Keratinocyte (primary cell): Measurements from ENCODE around the gene ATAD3A. TPM values are rescaled to one million over a fixed set of nuclear protein-coding genes. Genes with fewer than 3 reads are reported as not detected.

Experiments
- DNase-seq: peaks from one replicate; pipeline ENCODE4 v3.0.0-alpha.2; 2011; ENCODE audit warnings: low read depth, missing footprints, low spot score
- FAIRE-seq: peaks from 2 replicates; lab custom pipeline; 2011; peaks lifted over from hg19 to GRCh38; lab: Jason Lieb, UNC
- H2AFZ ChIP-seq: 2 replicates; pipeline ENCODE4 v1.6.0; 2012; ENCODE audit warnings: low read length, control low read depth, inconsistent platforms; ENCODE audit not compliant: control insufficient read depth
- H3K27ac ChIP-seq: 2 replicates; pipeline ENCODE4 v1.5.1; 2011; ENCODE audit warnings: low read length; ENCODE audit not compliant: control insufficient read depth, insufficient read depth
- H3K27me3 ChIP-seq: 3 replicates; pipeline ENCODE4 v1.6.0; 2011; ENCODE audit warnings: low read length; ENCODE audit not compliant: control insufficient read depth, insufficient read depth; ENCODE audit errors: extremely low read depth
- H3K36me3 ChIP-seq, 2 experiments: 2 replicates in 1 of 2; 3 replicates in 1 of 2; pipeline ENCODE4 v1.5.1; 2011; ENCODE audit warnings: low read length in 2 of 2, mild to moderate bottlenecking in 1 of 2; ENCODE audit not compliant: control insufficient read depth in 2 of 2, insufficient read depth in 2 of 2; ENCODE audit errors: extremely low read depth in 1 of 2
- H3K4me1 ChIP-seq: 3 replicates; pipeline ENCODE4 v1.5.1; 2011; ENCODE audit warnings: low read length; ENCODE audit not compliant: control insufficient read depth, insufficient read depth; ENCODE audit errors: extremely low read depth
- H3K4me2 ChIP-seq: 3 replicates; pipeline ENCODE4 v1.6.0; 2011; ENCODE audit warnings: low read depth, low read length; ENCODE audit not compliant: control insufficient read depth, insufficient read depth; ENCODE audit errors: extremely low read depth
- H3K4me3 ChIP-seq, 3 experiments: fragments of 200-600 bp in 1 of 3; sonication (generic) in 1 of 3; 2 replicates in 2 of 3; 3 replicates in 1 of 3; pipeline ENCODE4 v1.5.1; 2011 to 2016; ENCODE audit warnings: low read length in 3 of 3, mild to moderate bottlenecking in 3 of 3, control low read depth in 2 of 3, inconsistent platforms in 1 of 3, low read depth in 1 of 3, mixed read lengths in 1 of 3, mixed run types in 1 of 3, moderate library complexity in 1 of 3; ENCODE audit not compliant: control insufficient read depth in 2 of 3, insufficient read depth in 2 of 3; ENCODE audit errors: extremely low read depth in 1 of 3
- H3K79me2 ChIP-seq: 2 replicates; pipeline ENCODE4 v1.6.0; 2012; ENCODE audit warnings: low read length; ENCODE audit not compliant: control insufficient read depth, insufficient read depth
- H3K9ac ChIP-seq: 3 replicates; pipeline ENCODE4 v1.6.0; 2011; ENCODE audit warnings: low read length; ENCODE audit not compliant: control insufficient read depth, insufficient read depth; ENCODE audit errors: extremely low read depth
- H3K9me1 ChIP-seq: 3 replicates; pipeline ENCODE4 v1.6.0; 2011; ENCODE audit warnings: low read length; ENCODE audit not compliant: control insufficient read depth, insufficient read depth; ENCODE audit errors: extremely low read depth
- H3K9me3 ChIP-seq: 2 replicates; pipeline ENCODE4 v1.5.1; 2012; ENCODE audit warnings: low read depth, low read length; ENCODE audit not compliant: control insufficient read depth
- H4K20me1 ChIP-seq: 3 replicates; pipeline ENCODE4 v1.6.0; 2011; ENCODE audit warnings: low read length; ENCODE audit not compliant: control insufficient read depth, insufficient read depth; ENCODE audit errors: extremely low read depth
- EZH2 ChIP-seq: IDR thresholded peaks from one replicate; pipeline ENCODE4 v1.6.1; 2012; ENCODE audit warnings: inconsistent platforms, mild to moderate bottlenecking, low read length, moderate library complexity
- dilution Hi-C: fragments of 300-500 bp; cut with MboI; formaldehyde crosslinking; loops from one replicate; pipeline ENCODE4 v1.7.0; 2020; ENCODE audit warnings: low sequenced_read_pairs; ENCODE audit not compliant: extremely low pct_ligation_motif_present
- polyA plus RNA-seq, 5 experiments: library from polyadenylated mRNA; depleted of rRNA in 3 of 5; stranded (reverse) in 3 of 5; stranded (forward) in 1 of 5; unstranded in 1 of 5; fragments of >200 nt; gene quantifications; 1 replicate in 1 of 5; 2 replicates in 3 of 5; 3 replicates in 1 of 5; pipeline versions ENCODE4 v1.2.1 to v1.2.3, GENCODE V29; 2011 to 2012; ENCODE audit warnings: missing spikeins in 2 of 5, low read depth in 1 of 5, low replicate concordance in 1 of 5
- TF ChIP-seq, protein P1 (sequence below), 3 experiments: IDR thresholded peaks in 1 of 3; conservative IDR thresholded peaks in 1 of 3; optimal IDR thresholded peaks in 1 of 3; 2 replicates in 2 of 3; 3 replicates in 1 of 3; pipeline versions ENCODE3 to v1.5.1; 2011; ENCODE audit warnings: low read length in 3 of 3, mild to moderate bottlenecking in 3 of 3, moderate library complexity in 2 of 3, control low read depth in 1 of 3, inconsistent platforms in 1 of 3; ENCODE audit not compliant: insufficient read depth in 2 of 3; ENCODE audit errors: extremely low read depth in 1 of 3

Gene ATAD3A
- polyA plus RNA-seq, 1 donor (not counting 4 experiments of a cell fraction or from before 2014, with no cell fraction given), result 19.9 TPM

GRCh38 chr1:1569341-1569740, 57.4 kb downstream of the ATAD3A start:
- Histone ChIP-seq H3K27ac (no peak overlapping the region), H3K9me3 (no peaks in the 10 kb centered on the region), H3K27me3 (no peaks in the 10 kb centered on the region), H3K4me3 (no peak overlapping the region), H3K36me3 (peaks cover 10 to 19% of the 10 kb centered on the region in 2 experiments), H3K9me1 (no peaks in the 10 kb centered on the region), H3K79me2 (peaks cover 97% of the 10 kb centered on the region), H3K4me1 (peaks cover 7% of the 10 kb centered on the region), H2AFZ (no peak overlapping the region), H3K4me2 (no peak overlapping the region), H4K20me1 (peaks cover 29% of the 10 kb centered on the region), H3K9ac (no peak overlapping the region)
- FAIRE-seq (no peak), DNase-seq (no peak)
- no peak for TF ChIP-seq EZH2
- TF ChIP-seq, protein P1, sequence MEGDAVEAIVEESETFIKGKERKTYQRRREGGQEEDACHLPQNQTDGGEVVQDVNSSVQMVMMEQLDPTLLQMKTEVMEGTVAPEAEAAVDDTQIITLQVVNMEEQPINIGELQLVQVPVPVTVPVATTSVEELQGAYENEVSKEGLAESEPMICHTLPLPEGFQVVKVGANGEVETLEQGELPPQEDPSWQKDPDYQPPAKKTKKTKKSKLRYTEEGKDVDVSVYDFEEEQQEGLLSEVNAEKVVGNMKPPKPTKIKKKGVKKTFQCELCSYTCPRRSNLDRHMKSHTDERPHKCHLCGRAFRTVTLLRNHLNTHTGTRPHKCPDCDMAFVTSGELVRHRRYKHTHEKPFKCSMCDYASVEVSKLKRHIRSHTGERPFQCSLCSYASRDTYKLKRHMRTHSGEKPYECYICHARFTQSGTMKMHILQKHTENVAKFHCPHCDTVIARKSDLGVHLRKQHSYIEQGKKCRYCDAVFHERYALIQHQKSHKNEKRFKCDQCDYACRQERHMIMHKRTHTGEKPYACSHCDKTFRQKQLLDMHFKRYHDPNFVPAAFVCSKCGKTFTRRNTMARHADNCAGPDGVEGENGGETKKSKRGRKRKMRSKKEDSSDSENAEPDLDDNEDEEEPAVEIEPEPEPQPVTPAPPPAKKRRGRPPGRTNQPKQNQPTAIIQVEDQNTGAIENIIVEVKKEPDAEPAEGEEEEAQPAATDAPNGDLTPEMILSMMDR (optimal IDR thresholded peaks at IDR 0.05 in 1 of 3, IDR thresholded peaks at IDR 0.05 in 1 of 3, conservative IDR thresholded peaks at IDR 0.05 in 1 of 3; ENCODE audit: extremely low read depth in 1 of 3, insufficient read depth in 2 of 3, low read length in 3 of 3), result no peak
- dilution Hi-C loops, result no loop called here

- peak overlapping the region; percentile 70 to 99 (median 97) for H3K4me3 ChIP-seq
- peak overlapping the region; percentile 97 for H3K27ac ChIP-seq
- peak; percentile 46 for FAIRE-seq
- dilution Hi-C loops, result no loop called here
- H2AFZ ChIP-seq, result peak overlapping the region; percentile 68
- H3K79me2 ChIP-seq, result peaks cover 51% of the 10 kb centered on the region
- TF ChIP-seq, protein P1 (optimal IDR thresholded peaks at IDR 0.05 in 1 of 3, IDR thresholded peaks at IDR 0.05 in 1 of 3, conservative IDR thresholded peaks at IDR 0.05 in 1 of 3; ENCODE audit: extremely low read depth in 1 of 3, insufficient read depth in 2 of 3, low read length in 3 of 3), result peak in 2 of 3 experiments; percentile 17 to 23
- no peak for TF ChIP-seq EZH2
- H3K36me3 ChIP-seq, result peaks cover 0 to 2% of the 10 kb centered on the region in 2 experiments
- H3K9me1 ChIP-seq, result no peaks in the 10 kb centered on the region
- H3K4me2 ChIP-seq, result peak overlapping the region; percentile 88
- peaks cover 9% of the 10 kb centered on the region for H3K27me3 ChIP-seq
- no peaks in the 10 kb centered on the region for H3K9me3 ChIP-seq
- peaks cover 16% of the 10 kb centered on the region for H3K4me1 ChIP-seq
- no peak for DNase-seq
- H4K20me1 ChIP-seq, result peaks cover 7% of the 10 kb centered on the region
- peak overlapping the region; percentile 99 for H3K9ac ChIP-seq
Observed at GRCh38 chr1:1573843-1574720, 62.1 kb downstream of the ATAD3A start.
